Left renal cortex interstitium (tissue), 4 donors: ENCODE measurements around the gene ENDOU. TPM values are rescaled to one million over a fixed set of nuclear protein-coding genes. Genes with fewer than 3 reads are reported as not detected.

Experiments
- DNase-seq, 4 donors: peaks; one replicate each; pipeline ENCODE4 v3.0.0-alpha.2; 2013; ENCODE audit warnings: low read depth in 4 of 4, low spot score in 2 of 4, missing footprints in 1 of 4
- polyA plus RNA-seq, 4 donors: library from polyadenylated mRNA; unstranded; fragments of 120-200 nt; gene quantifications; one replicate each; pipeline ENCODE4 v1.2.1, GENCODE V29; 2013; ENCODE audit not compliant: insufficient read length in 4 of 4

The ENDOU gene
- polyA plus RNA-seq, 4 donors: 0.13 to 0.49 (median 0.38) TPM

DNA sequence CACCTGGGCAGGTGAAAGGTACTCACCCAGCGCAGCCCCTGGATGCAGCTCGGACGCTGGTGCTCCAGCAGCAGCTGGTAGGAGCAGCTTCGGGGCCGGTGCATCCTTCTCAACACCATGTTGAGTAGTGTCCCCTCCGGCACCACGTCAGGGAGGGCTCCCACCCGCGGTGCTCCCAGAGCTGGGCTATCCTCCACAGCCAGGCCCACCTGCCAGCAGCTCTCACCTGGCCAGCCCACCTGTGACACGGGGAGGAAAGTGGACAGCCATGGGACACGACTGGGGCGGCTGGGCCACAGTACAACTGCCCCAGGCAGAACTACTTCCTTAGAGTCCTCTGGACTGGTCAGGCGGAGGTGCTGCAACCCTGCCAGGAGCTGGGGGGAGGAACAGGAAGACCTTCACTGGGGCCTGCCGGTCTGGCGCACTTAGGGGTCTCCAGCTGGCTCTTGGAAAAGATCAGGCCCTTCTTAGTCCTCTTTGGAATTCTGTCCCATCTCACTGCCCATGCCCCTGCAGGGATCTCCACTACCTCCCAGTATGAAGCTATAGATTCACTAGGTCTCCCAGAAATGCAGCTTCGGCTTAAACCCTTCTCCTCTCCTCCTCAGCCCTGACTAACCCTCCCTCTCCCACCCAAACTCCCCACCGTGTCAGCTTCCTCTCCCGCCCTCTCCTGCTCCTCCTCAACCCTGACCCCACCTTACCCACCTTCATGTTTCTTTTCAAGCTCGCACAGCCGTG is 32.7 kb upstream of the ENDOU start:
- DNase-seq: no peak

DNA sequence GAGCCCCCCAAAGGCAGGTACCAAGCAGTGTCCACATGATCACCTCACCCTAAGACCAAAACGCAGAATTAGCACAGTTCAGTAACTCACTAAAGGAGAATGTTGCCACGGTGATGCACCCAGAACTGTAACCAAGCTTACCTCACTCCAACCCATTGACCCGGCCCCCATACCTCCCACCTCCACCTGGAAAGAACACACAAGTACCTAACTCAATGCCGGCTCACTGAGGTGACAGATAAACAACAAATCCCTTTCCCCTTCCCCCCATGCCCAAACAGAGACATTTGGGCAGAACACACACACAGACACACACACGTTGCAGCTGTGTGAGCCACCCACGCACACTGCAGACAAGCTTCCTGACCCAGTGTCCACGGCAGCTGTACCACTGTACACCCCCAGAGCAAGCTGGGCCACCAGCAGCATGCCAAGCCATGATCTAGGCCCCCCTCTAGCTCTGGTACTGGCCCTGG is 32.1 kb upstream of the ENDOU start:
- DNase-seq: no peak

DNA sequence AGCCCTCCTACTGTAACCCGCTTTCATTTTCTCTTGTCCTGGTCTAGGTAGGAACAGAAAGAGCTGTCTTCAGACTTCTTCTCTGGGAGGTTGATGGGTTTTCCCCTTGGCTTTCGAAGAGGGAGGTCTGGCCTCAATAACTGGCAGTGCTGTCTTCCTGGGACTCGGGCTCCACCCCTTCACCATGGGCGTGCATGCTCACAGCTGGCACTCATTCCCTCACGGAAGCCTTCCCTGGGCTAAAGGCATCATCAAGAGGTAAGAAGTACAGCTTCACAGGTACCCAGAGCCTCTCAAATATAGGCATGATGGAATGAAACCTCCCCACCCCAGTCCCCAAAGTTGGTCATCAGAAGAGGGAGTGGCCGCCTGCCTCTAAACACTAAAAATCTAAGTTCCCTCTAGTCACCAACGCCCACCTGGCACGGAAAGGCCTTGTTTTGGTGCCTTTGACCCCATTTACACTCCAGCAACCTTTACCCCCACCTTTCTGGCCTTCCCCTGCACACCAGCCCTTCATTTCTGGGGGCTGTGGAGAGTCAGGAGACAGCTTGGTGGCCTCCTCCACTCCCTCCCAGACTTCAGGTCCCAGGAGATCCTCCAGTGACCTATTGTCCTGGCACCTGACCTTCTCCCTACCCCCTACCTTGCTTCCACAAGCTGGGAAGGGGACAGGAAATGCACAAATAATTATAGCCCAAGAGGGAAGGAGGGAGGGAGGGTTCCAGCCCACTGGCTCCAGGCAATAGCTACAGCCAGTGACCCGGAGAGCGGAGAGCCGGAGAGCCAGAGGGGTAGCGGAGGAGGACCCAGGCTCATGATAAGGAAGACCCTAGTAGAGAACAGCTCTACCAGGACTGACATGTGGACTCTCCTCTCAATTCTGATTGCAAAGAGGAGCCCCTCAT is 30.6 kb upstream of the ENDOU start:
- no peak for DNase-seq

DNA sequence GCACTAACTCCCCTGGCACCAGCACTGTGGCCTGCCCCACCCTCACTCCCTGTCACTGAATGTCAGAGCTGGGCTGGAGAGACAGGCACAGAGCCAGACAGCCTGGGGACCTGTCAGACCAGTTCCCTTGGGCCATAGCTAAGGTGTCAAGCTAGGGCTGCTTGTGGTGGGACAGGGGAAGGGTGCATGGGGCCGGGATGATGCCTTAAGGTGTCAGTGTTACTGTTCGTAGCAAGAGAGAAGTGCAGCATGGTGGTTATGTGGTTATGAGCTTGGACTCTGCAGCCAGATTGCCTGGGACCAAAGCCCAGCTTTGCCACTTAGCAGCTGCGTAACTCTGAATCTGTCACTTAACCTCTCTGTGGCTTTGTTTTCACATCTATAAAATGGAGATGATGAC is 29.6 kb upstream of the ENDOU start:
- no peak for DNase-seq

DNA sequence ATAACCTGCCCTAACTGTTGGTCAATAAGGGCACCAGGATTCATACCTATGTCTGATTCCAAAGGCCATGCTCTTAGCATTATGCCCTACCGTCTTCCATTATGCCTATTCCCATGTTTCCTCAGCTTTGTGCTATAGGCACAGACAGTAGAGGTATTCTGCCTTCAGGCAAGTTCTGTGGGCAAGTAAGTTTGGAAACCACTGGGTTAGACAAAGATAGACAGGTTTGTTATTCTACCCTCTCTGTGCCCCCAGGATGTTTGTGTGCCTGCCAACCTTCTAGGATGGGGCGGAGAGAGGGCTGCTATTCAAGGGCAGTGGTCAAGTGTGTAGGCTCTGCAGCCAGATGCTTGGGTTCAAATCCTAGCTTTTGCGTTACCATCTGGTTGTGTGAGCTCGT is 28.8 kb upstream of the ENDOU start:
- DNase-seq: no peak

DNA sequence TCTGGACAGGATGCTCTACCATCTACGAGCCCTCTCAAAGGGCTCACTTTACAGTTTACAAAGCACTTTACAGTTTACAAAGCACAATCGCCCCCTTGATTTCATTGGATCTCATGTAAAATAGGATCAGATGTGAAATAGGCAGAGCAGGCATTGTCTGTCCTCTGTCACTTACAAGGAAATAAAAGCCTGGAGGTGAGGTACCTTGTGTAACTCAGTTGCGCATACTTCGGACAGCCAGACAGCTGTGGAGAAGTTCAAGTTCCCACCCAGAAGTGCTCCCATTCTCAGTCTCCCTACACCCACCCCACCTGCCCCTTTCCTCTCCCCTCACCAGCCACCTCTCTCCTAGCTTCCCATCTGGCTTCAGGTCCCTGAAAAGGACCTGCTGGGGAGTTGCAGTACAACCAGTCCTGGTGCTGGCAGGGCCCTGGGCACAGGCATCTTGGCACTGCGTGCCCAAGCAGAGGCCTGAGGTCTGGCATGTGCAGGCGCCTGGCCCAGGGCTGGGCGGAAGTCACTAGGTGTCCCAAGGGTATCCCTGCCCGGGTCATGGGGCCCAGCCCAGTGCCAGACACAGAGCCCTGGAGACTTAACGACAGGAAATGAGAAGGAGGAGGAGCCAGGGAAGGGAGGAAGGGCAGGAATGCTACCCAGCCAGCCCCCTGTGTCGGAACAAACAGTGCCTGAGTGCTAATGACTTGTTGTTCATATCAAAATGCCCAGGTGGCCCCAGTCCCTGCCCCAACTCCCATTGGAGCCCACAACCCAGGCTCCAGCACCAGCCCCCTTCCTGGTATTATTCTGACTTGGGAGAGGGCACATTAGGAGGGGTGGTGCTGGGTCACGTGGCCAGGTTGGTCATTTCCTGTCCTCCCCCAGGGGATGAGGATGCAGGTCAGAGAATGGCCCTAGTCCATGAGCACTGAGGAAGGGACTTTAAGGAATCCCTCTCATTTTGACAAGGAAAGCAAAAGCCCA is 28.0 kb upstream of the ENDOU start:
- no peak for DNase-seq

DNA sequence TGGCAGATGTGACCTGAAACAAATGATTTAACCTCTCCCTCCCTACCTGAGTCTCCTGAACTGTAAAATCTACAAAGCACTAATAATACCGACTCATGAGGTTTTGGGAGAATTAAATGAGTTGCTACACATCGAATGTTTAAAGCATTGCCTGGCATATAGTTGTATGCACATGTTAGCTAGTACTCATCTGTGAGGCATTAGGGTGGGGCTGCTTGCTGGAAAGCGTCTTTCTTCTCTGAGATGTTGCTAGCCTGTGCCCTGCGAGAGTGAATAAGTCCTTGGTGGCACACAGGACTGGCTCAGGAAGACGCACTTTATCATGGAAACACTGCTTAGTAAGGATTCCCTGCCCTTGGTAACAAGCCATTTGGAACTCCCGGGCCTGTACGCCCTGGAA is 27.3 kb upstream of the ENDOU start:
- no peak for DNase-seq

DNA sequence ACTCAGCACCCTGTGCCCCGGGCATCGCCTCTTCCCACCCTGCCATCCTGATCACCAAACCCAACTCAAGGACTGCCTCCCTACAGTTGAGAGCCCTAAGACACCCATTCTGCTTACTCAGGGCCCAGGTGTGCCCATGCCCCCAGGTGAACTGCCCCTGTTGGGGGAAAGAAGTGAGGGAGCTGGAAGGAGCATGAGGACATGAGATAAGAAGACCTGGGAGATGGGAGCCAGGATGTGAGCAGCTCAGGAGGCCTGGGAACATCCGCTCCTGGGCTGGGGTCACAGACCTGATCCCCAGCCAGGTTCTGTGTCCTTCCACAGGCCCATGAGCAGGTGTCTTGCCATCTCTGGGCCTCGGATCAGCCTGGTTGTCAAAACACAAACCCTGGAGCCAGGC is 26.8 kb upstream of the ENDOU start:
- no peak for DNase-seq

DNA sequence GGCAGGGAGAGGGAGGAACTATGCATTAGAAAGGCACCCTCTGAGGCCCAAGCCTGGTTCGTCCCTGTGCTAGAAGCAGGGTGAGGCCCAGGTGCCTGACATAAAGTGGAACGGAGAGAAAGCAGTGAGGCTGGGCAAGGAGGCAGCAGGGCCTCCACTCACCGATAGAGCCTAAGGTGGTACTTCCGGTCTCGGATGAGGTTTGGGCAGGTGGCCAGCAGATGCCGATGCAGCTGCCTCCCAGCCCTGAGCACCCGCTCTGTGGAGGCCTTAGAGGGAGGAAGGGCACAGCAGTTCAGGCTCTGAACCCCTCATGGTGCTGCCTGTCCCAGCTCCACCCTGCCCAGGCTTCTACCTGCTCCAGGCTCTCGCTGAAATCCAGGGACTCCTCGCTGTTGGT is 26.3 kb upstream of the ENDOU start:
- no peak for DNase-seq

DNA sequence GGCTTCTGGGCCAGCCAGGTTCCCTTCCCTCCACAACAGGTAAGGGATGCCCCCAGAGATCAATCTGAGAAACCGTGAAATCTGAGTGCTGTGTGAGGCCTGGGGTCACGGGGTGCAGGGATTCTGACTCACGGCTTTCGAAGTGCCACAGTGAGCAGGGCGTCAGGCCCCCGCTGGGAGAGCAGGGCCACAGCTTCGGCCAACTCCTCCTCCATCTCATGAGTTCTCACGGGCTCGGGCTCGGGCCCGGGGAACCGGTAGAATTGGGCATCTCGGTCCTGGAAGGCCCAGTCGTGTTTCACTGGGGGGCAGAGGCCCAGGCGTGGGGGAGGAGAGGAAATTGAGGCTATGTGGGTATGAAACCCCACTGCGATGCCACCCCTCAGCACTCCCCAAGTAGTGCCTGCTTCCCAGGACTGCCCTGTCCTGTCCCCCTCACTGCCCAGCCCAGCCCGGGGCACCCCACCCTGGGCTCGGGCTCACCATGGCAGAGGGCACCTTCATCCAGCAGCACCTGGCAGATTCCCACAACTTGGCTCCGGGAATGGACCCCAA is 25.7 kb upstream of the ENDOU start:
- DNase-seq: no peak

DNA sequence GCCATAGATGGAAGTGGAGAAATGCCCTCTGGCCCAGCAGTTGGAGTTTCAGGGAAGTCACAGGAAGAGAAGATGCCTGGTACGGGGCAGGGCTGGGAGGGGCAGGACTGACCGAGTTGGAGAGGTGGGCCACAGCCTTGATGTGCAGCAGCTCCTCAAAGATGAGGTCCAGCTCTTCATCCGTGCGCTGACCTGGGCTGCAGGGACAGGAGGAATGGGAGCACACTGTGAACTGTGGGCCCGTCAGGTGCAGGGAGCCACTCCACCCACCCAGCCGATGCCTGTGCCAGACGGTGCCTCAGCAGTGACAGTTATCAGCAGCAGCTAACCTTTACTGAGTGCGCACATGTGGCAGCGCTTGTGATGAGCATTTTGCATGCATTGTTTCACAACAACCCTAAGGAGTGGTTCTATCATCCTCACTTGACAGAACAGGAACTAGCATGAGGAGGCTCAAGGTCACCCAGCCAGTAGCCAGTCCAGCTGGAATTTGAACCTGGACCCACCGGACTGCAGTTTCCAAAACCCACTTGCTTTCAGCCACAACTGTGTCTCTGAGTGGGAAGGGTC is 25.0 kb upstream of the ENDOU start:
- DNase-seq: no peak

DNA sequence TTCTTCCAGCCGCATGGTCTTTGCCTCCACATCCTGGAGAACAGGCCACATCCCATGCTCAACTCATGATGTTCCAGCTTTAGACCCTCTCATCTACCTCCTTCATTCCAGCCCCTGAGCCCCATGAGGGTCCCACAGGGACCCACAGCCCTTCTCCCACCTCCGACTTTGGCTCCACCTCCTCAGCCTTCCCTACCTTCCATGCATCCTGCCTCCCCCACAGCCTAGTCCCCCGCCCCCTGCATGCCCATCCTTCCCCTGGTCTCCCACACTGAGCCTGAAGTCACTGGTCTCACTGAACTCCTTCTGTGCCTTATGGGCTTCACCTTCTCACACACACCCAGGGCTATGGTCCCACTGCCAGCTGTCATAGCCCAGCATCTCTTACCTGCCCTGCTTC is 23.6 kb upstream of the ENDOU start:
- no peak for DNase-seq

DNA sequence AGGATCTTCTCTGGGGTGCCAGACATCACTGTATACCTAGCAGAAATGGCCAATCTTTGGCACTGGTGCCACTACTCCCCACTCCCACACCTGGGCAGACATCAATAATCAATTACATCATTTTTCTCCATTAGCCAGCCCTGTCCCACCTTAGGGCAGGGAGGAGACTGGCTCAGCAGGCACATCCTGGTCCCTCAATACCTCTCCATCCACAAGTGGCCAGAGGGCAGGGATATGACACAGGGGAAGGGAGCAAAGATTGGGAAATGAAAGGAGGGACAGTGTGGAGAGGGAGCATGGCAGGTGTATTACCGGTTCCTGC is 23.2 kb upstream of the ENDOU start:
- DNase-seq: no peak

DNA sequence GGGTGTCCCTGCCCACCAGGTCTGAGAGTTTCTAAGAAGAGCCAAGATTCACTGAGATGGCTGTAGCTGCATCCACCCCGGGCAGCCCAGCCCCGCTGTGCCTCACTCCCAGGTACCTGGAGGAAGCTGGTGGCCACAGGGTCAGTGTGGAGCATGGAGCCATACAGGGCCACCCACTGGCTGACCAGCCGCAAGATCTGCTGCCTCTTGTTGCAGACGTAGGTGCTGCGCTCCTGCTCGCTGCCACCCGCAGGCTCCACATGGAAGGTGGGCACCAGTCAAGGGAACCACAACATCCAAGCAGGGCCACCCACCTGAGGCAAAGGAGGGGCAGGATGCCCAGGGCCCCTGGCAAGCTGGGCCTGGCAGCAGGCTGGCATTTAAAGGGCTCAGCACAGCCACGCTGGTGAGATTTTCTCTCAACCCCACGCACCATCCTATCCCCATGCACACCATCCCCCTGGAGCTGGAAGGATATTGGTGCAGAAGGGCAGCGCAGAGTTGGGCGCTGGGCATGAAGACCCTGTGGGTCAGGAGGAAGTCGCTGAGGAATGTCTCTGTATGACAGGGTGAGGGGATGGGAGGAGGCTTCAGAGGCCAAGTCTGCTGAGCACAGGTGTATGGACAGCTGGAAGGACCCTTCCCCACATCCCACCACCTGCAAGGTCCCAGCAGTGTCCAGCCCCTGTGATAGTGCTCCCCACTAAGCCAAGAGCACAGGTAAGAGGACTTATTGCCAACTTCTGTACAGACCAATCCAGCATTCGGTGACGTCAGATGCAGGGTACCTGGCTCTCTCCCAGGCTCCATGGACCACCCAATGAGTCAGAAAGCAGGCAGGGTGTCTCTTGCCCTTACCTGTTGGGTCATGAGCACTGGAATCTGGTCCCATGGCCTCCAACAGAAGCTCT is 22.6 kb upstream of the ENDOU start:
- DNase-seq: no peak

DNA sequence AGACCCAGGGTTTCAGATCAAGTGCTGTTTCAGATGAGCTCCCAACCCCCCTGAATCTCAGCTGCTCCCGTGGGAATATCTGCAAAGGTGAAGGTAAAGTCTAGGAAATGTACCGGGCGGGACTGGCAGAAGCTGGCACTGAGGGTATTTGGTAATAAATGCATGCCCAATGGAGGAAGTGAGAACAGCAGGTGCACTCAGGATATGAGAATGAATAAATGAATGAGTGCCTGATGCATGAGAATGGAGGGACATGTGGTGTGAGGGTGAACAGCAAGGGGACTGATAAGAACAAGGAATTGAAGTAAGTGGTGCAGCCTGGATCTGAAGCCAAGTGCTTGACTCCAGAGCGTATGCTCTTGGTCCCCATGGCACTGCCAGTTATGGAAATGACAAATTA is 21.8 kb upstream of the ENDOU start:
- no peak for DNase-seq

DNA sequence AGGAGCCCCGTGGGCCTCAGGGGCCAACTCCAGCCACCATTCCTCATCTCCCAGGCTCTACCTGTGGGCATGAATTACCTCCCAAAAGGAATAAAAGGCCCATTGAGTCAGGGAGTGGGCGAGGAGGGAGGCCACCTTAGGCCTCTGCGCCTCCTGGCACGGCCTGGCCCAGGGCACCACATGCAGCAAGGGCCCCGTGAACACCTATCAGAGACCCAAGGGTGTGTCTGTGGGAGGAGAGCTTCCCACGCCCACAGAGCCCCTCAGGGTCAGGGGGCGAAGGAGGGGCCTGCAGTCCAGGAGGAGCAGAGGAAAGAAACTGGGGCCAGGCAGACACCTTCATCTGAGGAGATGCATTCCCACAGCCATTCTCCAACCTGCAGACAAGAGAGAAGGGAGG is 21.2 kb upstream of the ENDOU start:
- no peak for DNase-seq

DNA sequence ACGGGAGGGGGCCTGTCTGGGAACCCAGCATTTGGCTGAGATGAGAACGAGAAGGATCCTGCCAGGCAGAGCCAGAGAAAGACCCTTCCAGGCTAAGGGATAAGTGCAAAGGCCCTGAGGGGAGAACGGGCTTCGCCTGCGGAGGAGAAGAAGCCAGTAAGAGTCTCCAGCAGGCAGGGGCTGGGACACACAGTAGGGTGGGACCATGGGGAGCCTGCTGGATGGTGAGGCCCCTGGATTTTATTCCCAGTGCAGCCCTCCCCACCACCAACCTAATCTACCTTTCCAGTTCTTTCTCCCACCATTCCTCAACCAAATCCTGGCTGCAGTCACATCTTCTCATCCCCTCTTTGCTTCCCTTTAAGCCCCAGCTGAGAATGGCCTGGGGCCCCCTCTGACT is 20.8 kb upstream of the ENDOU start:
- DNase-seq: no peak

DNA sequence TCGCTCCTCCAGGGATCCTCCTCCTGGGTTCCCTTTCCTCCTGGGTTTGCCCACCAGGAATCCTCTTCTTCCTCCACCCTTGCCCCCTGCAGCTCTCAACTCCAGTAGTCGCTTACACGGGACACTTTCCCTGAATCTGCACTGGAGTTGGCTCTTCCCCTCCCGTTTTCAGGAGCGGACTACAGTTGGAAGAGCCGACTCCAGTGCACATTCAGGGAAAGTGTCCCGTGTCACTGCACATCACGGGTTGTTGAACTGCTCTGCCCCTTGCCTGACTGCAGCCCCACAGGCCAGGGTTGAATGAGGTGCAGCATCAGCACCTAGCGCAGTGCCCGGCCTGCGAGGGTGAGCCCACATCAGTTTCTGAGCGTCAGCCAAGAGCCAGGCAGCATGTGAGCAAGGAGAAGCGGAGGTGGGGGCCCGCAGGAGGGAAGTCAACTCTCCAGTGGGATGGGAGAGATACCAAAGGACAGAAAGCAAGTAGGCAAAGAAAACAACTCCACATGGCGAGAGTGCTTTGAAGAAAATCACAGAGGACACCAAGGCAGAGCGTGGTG is 20.3 kb upstream of the ENDOU start:
- DNase-seq: no peak
